IMR-90 (cell line): ENCODE results near the gene ZNG1A.
"Not testable (repeated sequence)": the region's sequence is repeated elsewhere in the genome, so short reads cannot be mapped to it uniquely, and the experiment has no call there.

ENCODE experiments used
- RFX5 ChIP-seq: IDR thresholded peaks from 2 replicates; pipeline ENCODE4 v1.8.0; 2012; ENCODE audit warnings: low read depth, mild to moderate bottlenecking, low read length, moderate library complexity
- TF ChIP-seq, protein P1 (sequence below): conservative IDR thresholded peaks from 2 replicates; pipeline ENCODE4 v1.5.1; 2012; ENCODE audit warnings: mild to moderate bottlenecking, low read depth, low read length, improper control_type of control experiment

GRCh38 chr9:94992-95391 is 83.9 kb downstream of the ZNG1A start:
- TF ChIP-seq, protein P1, sequence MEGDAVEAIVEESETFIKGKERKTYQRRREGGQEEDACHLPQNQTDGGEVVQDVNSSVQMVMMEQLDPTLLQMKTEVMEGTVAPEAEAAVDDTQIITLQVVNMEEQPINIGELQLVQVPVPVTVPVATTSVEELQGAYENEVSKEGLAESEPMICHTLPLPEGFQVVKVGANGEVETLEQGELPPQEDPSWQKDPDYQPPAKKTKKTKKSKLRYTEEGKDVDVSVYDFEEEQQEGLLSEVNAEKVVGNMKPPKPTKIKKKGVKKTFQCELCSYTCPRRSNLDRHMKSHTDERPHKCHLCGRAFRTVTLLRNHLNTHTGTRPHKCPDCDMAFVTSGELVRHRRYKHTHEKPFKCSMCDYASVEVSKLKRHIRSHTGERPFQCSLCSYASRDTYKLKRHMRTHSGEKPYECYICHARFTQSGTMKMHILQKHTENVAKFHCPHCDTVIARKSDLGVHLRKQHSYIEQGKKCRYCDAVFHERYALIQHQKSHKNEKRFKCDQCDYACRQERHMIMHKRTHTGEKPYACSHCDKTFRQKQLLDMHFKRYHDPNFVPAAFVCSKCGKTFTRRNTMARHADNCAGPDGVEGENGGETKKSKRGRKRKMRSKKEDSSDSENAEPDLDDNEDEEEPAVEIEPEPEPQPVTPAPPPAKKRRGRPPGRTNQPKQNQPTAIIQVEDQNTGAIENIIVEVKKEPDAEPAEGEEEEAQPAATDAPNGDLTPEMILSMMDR, result not testable (repeated sequence)
- TF ChIP-seq RFX5, result not testable (repeated sequence)
